OCI-LY1 (cell line): ENCODE measurements around the gene RGS13.

Experiments used
- CTCF ChIP-seq: fragments of 200-600 bp; sonication (generic), shearing (Covaris generic); IDR thresholded peaks from 2 replicates; pipeline ENCODE4 v1.5.1; 2017; ENCODE audit warnings: mild to moderate bottlenecking, antibody characterized with exemption, low read length, moderate library complexity, mixed read lengths
- EZH2 ChIP-seq: fragments of 200-600 bp; sonication (generic), shearing (Covaris generic); IDR thresholded peaks from 2 replicates; pipeline ENCODE4 v1.8.0; 2017; ENCODE audit warnings: borderline replicate concordance, mixed run types, mild to moderate bottlenecking, antibody characterized with exemption, low read length, moderate library complexity, mixed read lengths

- no peak for TF ChIP-seq CTCF
- no peak for TF ChIP-seq EZH2
Observed at GRCh38 chr1:192602757-192603156, 33.2 kb upstream of the RGS13 start.
